Keratinocyte (primary cell): Measurements from ENCODE around the gene AHCTF1. TPM values are rescaled to one million over a fixed set of nuclear protein-coding genes. Genes with fewer than 3 reads are reported as not detected.

Source experiments
- DNase-seq: peaks from one replicate; pipeline ENCODE4 v3.0.0-alpha.2; 2011; ENCODE audit warnings: low read depth, missing footprints, low spot score
- FAIRE-seq: peaks from 2 replicates; lab custom pipeline; 2011; peaks lifted over from hg19 to GRCh38; lab: Jason Lieb, UNC
- H2AFZ ChIP-seq: 2 replicates; pipeline ENCODE4 v1.6.0; 2012; ENCODE audit warnings: low read length, control low read depth, inconsistent platforms; ENCODE audit not compliant: control insufficient read depth
- H3K27ac ChIP-seq: 2 replicates; pipeline ENCODE4 v1.5.1; 2011; ENCODE audit warnings: low read length; ENCODE audit not compliant: control insufficient read depth, insufficient read depth
- H3K27me3 ChIP-seq: 3 replicates; pipeline ENCODE4 v1.6.0; 2011; ENCODE audit warnings: low read length; ENCODE audit not compliant: control insufficient read depth, insufficient read depth; ENCODE audit errors: extremely low read depth
- H3K36me3 ChIP-seq, 2 experiments: 2 replicates in 1 of 2; 3 replicates in 1 of 2; pipeline ENCODE4 v1.5.1; 2011; ENCODE audit warnings: low read length in 2 of 2, mild to moderate bottlenecking in 1 of 2; ENCODE audit not compliant: control insufficient read depth in 2 of 2, insufficient read depth in 2 of 2; ENCODE audit errors: extremely low read depth in 1 of 2
- H3K4me1 ChIP-seq: 3 replicates; pipeline ENCODE4 v1.5.1; 2011; ENCODE audit warnings: low read length; ENCODE audit not compliant: control insufficient read depth, insufficient read depth; ENCODE audit errors: extremely low read depth
- H3K4me2 ChIP-seq: 3 replicates; pipeline ENCODE4 v1.6.0; 2011; ENCODE audit warnings: low read depth, low read length; ENCODE audit not compliant: control insufficient read depth, insufficient read depth; ENCODE audit errors: extremely low read depth
- H3K4me3 ChIP-seq, 3 experiments: fragments of 200-600 bp in 1 of 3; sonication (generic) in 1 of 3; 2 replicates in 2 of 3; 3 replicates in 1 of 3; pipeline ENCODE4 v1.5.1; 2011 to 2016; ENCODE audit warnings: low read length in 3 of 3, mild to moderate bottlenecking in 3 of 3, control low read depth in 2 of 3, inconsistent platforms in 1 of 3, low read depth in 1 of 3, mixed read lengths in 1 of 3, mixed run types in 1 of 3, moderate library complexity in 1 of 3; ENCODE audit not compliant: control insufficient read depth in 2 of 3, insufficient read depth in 2 of 3; ENCODE audit errors: extremely low read depth in 1 of 3
- H3K79me2 ChIP-seq: 2 replicates; pipeline ENCODE4 v1.6.0; 2012; ENCODE audit warnings: low read length; ENCODE audit not compliant: control insufficient read depth, insufficient read depth
- H3K9ac ChIP-seq: 3 replicates; pipeline ENCODE4 v1.6.0; 2011; ENCODE audit warnings: low read length; ENCODE audit not compliant: control insufficient read depth, insufficient read depth; ENCODE audit errors: extremely low read depth
- H3K9me1 ChIP-seq: 3 replicates; pipeline ENCODE4 v1.6.0; 2011; ENCODE audit warnings: low read length; ENCODE audit not compliant: control insufficient read depth, insufficient read depth; ENCODE audit errors: extremely low read depth
- H3K9me3 ChIP-seq: 2 replicates; pipeline ENCODE4 v1.5.1; 2012; ENCODE audit warnings: low read depth, low read length; ENCODE audit not compliant: control insufficient read depth
- H4K20me1 ChIP-seq: 3 replicates; pipeline ENCODE4 v1.6.0; 2011; ENCODE audit warnings: low read length; ENCODE audit not compliant: control insufficient read depth, insufficient read depth; ENCODE audit errors: extremely low read depth
- CTCF ChIP-seq, 3 experiments: IDR thresholded peaks in 1 of 3; conservative IDR thresholded peaks in 1 of 3; optimal IDR thresholded peaks in 1 of 3; 2 replicates in 2 of 3; 3 replicates in 1 of 3; pipeline versions ENCODE3 to v1.5.1; 2011; ENCODE audit warnings: low read length in 3 of 3, mild to moderate bottlenecking in 3 of 3, moderate library complexity in 2 of 3, control low read depth in 1 of 3, inconsistent platforms in 1 of 3; ENCODE audit not compliant: insufficient read depth in 2 of 3; ENCODE audit errors: extremely low read depth in 1 of 3
- EZH2 ChIP-seq: IDR thresholded peaks from one replicate; pipeline ENCODE4 v1.6.1; 2012; ENCODE audit warnings: inconsistent platforms, mild to moderate bottlenecking, low read length, moderate library complexity
- dilution Hi-C: fragments of 300-500 bp; cut with MboI; formaldehyde crosslinking; loops from one replicate; pipeline ENCODE4 v1.7.0; 2020; ENCODE audit warnings: low sequenced_read_pairs; ENCODE audit not compliant: extremely low pct_ligation_motif_present
- polyA plus RNA-seq, 5 experiments: library from polyadenylated mRNA; depleted of rRNA in 3 of 5; stranded (reverse) in 3 of 5; stranded (forward) in 1 of 5; unstranded in 1 of 5; fragments of >200 nt; gene quantifications; 1 replicate in 1 of 5; 2 replicates in 3 of 5; 3 replicates in 1 of 5; pipeline versions ENCODE4 v1.2.1 to v1.2.3, GENCODE V29; 2011 to 2012; ENCODE audit warnings: missing spikeins in 2 of 5, low read depth in 1 of 5, low replicate concordance in 1 of 5

AHCTF1 gene
- polyA plus RNA-seq, 1 donor (not counting 4 experiments of a cell fraction or from before 2014, with no cell fraction given) = 22.2 TPM

DNA sequence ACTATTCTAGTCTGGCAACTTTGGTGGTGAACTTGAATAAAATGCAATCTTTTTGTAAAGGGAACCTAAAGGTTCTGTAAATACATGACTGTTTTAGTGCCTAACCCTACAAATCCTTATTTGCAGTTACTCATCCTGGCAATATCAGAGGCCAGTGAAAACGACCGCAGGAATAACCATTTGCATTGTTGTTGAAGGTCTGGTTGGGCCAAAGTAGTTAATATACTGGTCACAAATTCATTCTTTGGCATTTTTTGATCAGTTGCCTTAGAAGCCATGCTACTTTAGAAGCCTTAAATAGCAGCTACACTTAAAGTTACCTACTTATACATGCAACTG, 93.7 kb downstream of the AHCTF1 start:
- Histone ChIP-seq H3K4me3 (no peak overlapping the region), H3K36me3 (peaks cover 4% of the 10 kb centered on the region in 2 experiments), H4K20me1 (no peaks in the 10 kb centered on the region), H3K27me3 (no peaks in the 10 kb centered on the region), H3K79me2 (no peaks in the 10 kb centered on the region), H3K9me3 (no peaks in the 10 kb centered on the region), H2AFZ (no peak overlapping the region), H3K9ac (no peak overlapping the region), H3K4me1 (peaks cover 6% of the 10 kb centered on the region), H3K4me2 (no peak overlapping the region), H3K9me1 (no peaks in the 10 kb centered on the region), H3K27ac (no peak overlapping the region)
- DNase-seq (no peak), FAIRE-seq (no peak)
- dilution Hi-C loops = no loop called here
- TF ChIP-seq EZH2 (no peak), CTCF (optimal IDR thresholded peaks at IDR 0.05 in 1 of 3, IDR thresholded peaks at IDR 0.05 in 1 of 3, conservative IDR thresholded peaks at IDR 0.05 in 1 of 3; ENCODE audit: extremely low read depth in 1 of 3, insufficient read depth in 2 of 3, low read length in 3 of 3) (no peak)

- Histone ChIP-seq H3K4me2 (no peak overlapping the region), H2AFZ (no peak overlapping the region), H3K4me3 (no peak overlapping the region), H3K9me3 (no peaks in the 10 kb centered on the region), H3K9ac (no peak overlapping the region), H3K27me3 (no peaks in the 10 kb centered on the region), H4K20me1 (no peaks in the 10 kb centered on the region), H3K9me1 (no peaks in the 10 kb centered on the region), H3K27ac (no peak overlapping the region), H3K36me3 (peaks cover 1 to 4% of the 10 kb centered on the region in 2 experiments), H3K79me2 (no peaks in the 10 kb centered on the region), H3K4me1 (peaks cover 6% of the 10 kb centered on the region)
- DNase-seq = no peak
- no peak for TF ChIP-seq EZH2
- no peak for TF ChIP-seq CTCF (optimal IDR thresholded peaks at IDR 0.05 in 1 of 3, IDR thresholded peaks at IDR 0.05 in 1 of 3, conservative IDR thresholded peaks at IDR 0.05 in 1 of 3; ENCODE audit: extremely low read depth in 1 of 3, insufficient read depth in 2 of 3, low read length in 3 of 3)
- peak; percentile 66 for FAIRE-seq
- dilution Hi-C loops = no loop called here
Measured at GRCh38 chr1:246837418-246838117, 94.2 kb downstream of the AHCTF1 start.
